IMR-90 (cell line): ENCODE data around the gene SMIM12. TPM values are rescaled to one million over a fixed set of nuclear protein-coding genes. Genes with fewer than 3 reads are reported as not detected.

ENCODE experiments used
- ATAC-seq: fragments of 200-7000 bp; cut with Tn5 transposase; 2 replicates; pipeline ENCODE4 v1.9.1; 2020; ENCODE audit warnings: low read depth, mild to moderate bottlenecking, moderate library complexity
- BruUV-seq: library from RNA; stranded (reverse); fragments of 400-500 nt; replicated peaks from 2 replicates; lab custom pipeline; 2021; lab: Mats Ljungman, UMichigan
- CTCF ChIA-PET: fragments of 300-600 bp; formaldehyde crosslinking; extraction: SDS; loops from one replicate; lab custom pipeline; 2021; ENCODE audit warnings: antibody characterized with exemption; lab: Yijun Ruan, JAX
- POLR2A ChIA-PET: fragments of 300-600 bp; sonication (Branson Sonifier 250); formaldehyde crosslinking; loops from one replicate; lab custom pipeline; 2022; ENCODE audit warnings: antibody characterized with exemption; ENCODE audit not compliant: unreplicated experiment; lab: Charles Lee
- DNase-seq: peaks from one replicate; pipeline ENCODE4 v3.0.0; 2013
- H2AFZ ChIP-seq: replicated peaks from 2 replicates; pipeline ENCODE3; 2013; ENCODE audit warnings: low read length, mild to moderate bottlenecking; ENCODE audit not compliant: poor library complexity
- H2AK5ac ChIP-seq: 2 replicates; pipeline ENCODE4 v1.6.1; 2013; ENCODE audit warnings: low read depth, low read length, inconsistent platforms
- H2AK9ac ChIP-seq: replicated peaks from 2 replicates; pipeline ENCODE3; 2013; ENCODE audit warnings: mild to moderate bottlenecking, low read depth, low read length, moderate library complexity; ENCODE audit not compliant: poor library complexity
- H2BK120ac ChIP-seq: 2 replicates; pipeline ENCODE4 v1.6.1; 2013; ENCODE audit warnings: low read depth, low read length, inconsistent platforms
- H2BK15ac ChIP-seq: 3 replicates; pipeline ENCODE4 v1.6.1; 2013; ENCODE audit warnings: low read depth, low read length, inconsistent platforms
- H2BK20ac ChIP-seq: 2 replicates; pipeline ENCODE4 v1.6.1; 2013; ENCODE audit warnings: low read depth, mild to moderate bottlenecking, inconsistent platforms, low read length, moderate library complexity
- H2BK5ac ChIP-seq: 2 replicates; pipeline ENCODE4 v1.6.1; 2013; ENCODE audit warnings: mild to moderate bottlenecking, low read depth, low read length, inconsistent platforms; ENCODE audit not compliant: poor library complexity, severe bottlenecking
- H3K14ac ChIP-seq: replicated peaks from 2 replicates; pipeline ENCODE4 v1.6.1; 2013; ENCODE audit warnings: low read depth, low read length, inconsistent platforms
- H3K18ac ChIP-seq: 2 replicates; pipeline ENCODE4 v1.6.1; 2013; ENCODE audit warnings: low read depth, low read length, control low read depth
- H3K23ac ChIP-seq: 2 replicates; pipeline ENCODE4 v1.6.1; 2013; ENCODE audit warnings: low read depth, low read length, inconsistent platforms
- H3K27ac ChIP-seq: 2 replicates; pipeline ENCODE4 v1.5.1; 2013; ENCODE audit warnings: mild to moderate bottlenecking, control low read depth, low read length; ENCODE audit not compliant: insufficient read depth
- H3K27me3 ChIP-seq: 2 replicates; pipeline ENCODE4 v1.6.1; 2013; ENCODE audit warnings: low read length; ENCODE audit not compliant: control insufficient read depth, insufficient read depth
- H3K36me3 ChIP-seq: 2 replicates; pipeline ENCODE4 v1.6.1; 2013; ENCODE audit warnings: low read length, mixed read lengths; ENCODE audit not compliant: control insufficient read depth, insufficient read depth
- H3K4ac ChIP-seq: 2 replicates; pipeline ENCODE4 v1.6.1; 2013; ENCODE audit warnings: low read depth, low read length, inconsistent platforms
- H3K4me1 ChIP-seq: 2 replicates; pipeline ENCODE4 v1.6.1; 2013; ENCODE audit warnings: low read length, mixed read lengths; ENCODE audit not compliant: control insufficient read depth, insufficient read depth
- H3K4me2 ChIP-seq: 2 replicates; pipeline ENCODE4 v1.6.1; 2013; ENCODE audit warnings: low read depth, mild to moderate bottlenecking, control low read depth, low read length, moderate library complexity
- H3K4me3 ChIP-seq: 2 replicates; pipeline ENCODE4 v1.5.1; 2013; ENCODE audit warnings: low read depth, mild to moderate bottlenecking, control low read depth, low read length, moderate library complexity; ENCODE audit not compliant: insufficient read depth
- H3K56ac ChIP-seq: 2 replicates; pipeline ENCODE4 v1.6.1; 2013; ENCODE audit warnings: low read length, inconsistent platforms; ENCODE audit not compliant: insufficient read depth; ENCODE audit errors: extremely low read depth
- H3K79me1 ChIP-seq, 2 experiments: 2 replicates each; pipeline ENCODE4 v1.6.1; 2013; ENCODE audit warnings: low read length in 2 of 2, inconsistent platforms in 1 of 2, low read depth in 1 of 2
- H3K9ac ChIP-seq: 2 replicates; pipeline ENCODE4 v1.6.1; 2013; ENCODE audit warnings: low read depth, low read length, control low read depth
- H3K9me1 ChIP-seq: 2 replicates; pipeline ENCODE4 v1.6.1; 2013; ENCODE audit warnings: low read length, inconsistent platforms; ENCODE audit not compliant: insufficient read depth
- H3K9me3 ChIP-seq: 2 replicates; pipeline ENCODE4 v1.6.1; 2013; ENCODE audit warnings: low read length; ENCODE audit not compliant: control insufficient read depth, insufficient read depth
- H4K20me1 ChIP-seq: 2 replicates; pipeline ENCODE4 v1.6.1; 2013; ENCODE audit warnings: low read length, inconsistent platforms; ENCODE audit not compliant: insufficient read depth
- H4K5ac ChIP-seq: 2 replicates; pipeline ENCODE4 v1.6.1; 2013; ENCODE audit warnings: mild to moderate bottlenecking, low read depth, low read length, control low read depth
- H4K8ac ChIP-seq, 2 experiments: 2 replicates each; pipeline ENCODE4 v1.6.1; 2013; ENCODE audit warnings: low read depth in 2 of 2, low read length in 2 of 2, control low read depth in 1 of 2, inconsistent platforms in 1 of 2
- H4K91ac ChIP-seq: 2 replicates; pipeline ENCODE4 v1.6.1; 2013; ENCODE audit warnings: low read depth, low read length, inconsistent platforms; ENCODE audit not compliant: insufficient read depth
- MAFK ChIP-seq: IDR thresholded peaks from 2 replicates; pipeline ENCODE4 v1.6.1; 2012; ENCODE audit warnings: low read depth, low read length, improper control_type of control experiment
- MAZ ChIP-seq: IDR thresholded peaks from 2 replicates; pipeline ENCODE4 v1.6.1; 2012; ENCODE audit warnings: low read depth, mild to moderate bottlenecking, low read length, improper control_type of control experiment, moderate library complexity, borderline replicate concordance
- NFE2L2 ChIP-seq: fragments of 150-350 bp; IDR thresholded peaks from 2 replicates; pipeline ENCODE4 v1.6.1; 2016; ENCODE audit warnings: low read depth, mild to moderate bottlenecking, low read length
- RCOR1 ChIP-seq: IDR thresholded peaks from 2 replicates; pipeline ENCODE4 v1.6.1; 2012; ENCODE audit warnings: mild to moderate bottlenecking, low read length, improper control_type of control experiment; ENCODE audit not compliant: insufficient replicate concordance
- RFX5 ChIP-seq: IDR thresholded peaks from 2 replicates; pipeline ENCODE4 v1.8.0; 2012; ENCODE audit warnings: low read depth, mild to moderate bottlenecking, low read length, moderate library complexity
- SMC3 ChIP-seq: fragments of 150-350 bp; IDR thresholded peaks from 2 replicates; pipeline ENCODE4 v1.6.1; 2016; ENCODE audit warnings: low read depth, mild to moderate bottlenecking, antibody characterized with exemption, low read length, moderate library complexity
- WGBS, 2 experiments: methylation state at CpG; one replicate each; pipeline versions ENCODE4 v1.1.5 to v1.1.7; 2013; ENCODE audit warnings: missing lambda C conversion rate in 2 of 2; ENCODE audit not compliant: insufficient read length in 1 of 2; ENCODE audit errors: extremely low coverage in 2 of 2; 5-methylcytosine and 5-hydroxymethylcytosine counted together
- dilution Hi-C: fragments of 300-500 bp; cut with HindIII; formaldehyde crosslinking; loops from one replicate; pipeline ENCODE4 v1.14.3; 2018; ENCODE audit warnings: low sequenced_read_pairs; ENCODE audit not compliant: unreplicated experiment
- in situ Hi-C: fragments of 300-500 bp; cut with MboI; formaldehyde crosslinking; loops from 3 replicates; pipeline ENCODE4 v1.14.3; 2019; ENCODE audit warnings: low sequenced_read_pairs, inconsistent platforms, mixed read lengths
- intact Hi-C: fragments of 100-400 bp; cut with micrococcal nuclease; formaldehyde crosslinking; loops from 2 replicates; pipeline ENCODE4 v1.10.0; 2022
- polyA plus RNA-seq, 3 experiments: library from polyadenylated mRNA; depleted of rRNA; stranded (reverse); fragments of >200 nt; gene quantifications; 2 replicates each; pipeline ENCODE4 v1.2.3, GENCODE V29; 2012; ENCODE audit warnings: low replicate concordance in 1 of 3
- total RNA-seq: library from RNA; depleted of rRNA; stranded (reverse); fragments of >200 nt; gene quantifications from 2 replicates; pipeline ENCODE4 v1.2.3, GENCODE V29; 2012
- TF ChIP-seq, protein P1 (sequence below): fragments of 150-350 bp; IDR thresholded peaks from 2 replicates; pipeline ENCODE4 v1.6.1; 2016; ENCODE audit warnings: low read depth, mild to moderate bottlenecking, low read length, moderate library complexity, borderline replicate concordance
- TF ChIP-seq, protein P2 (sequence below): fragments of 150-350 bp; IDR thresholded peaks from 2 replicates; pipeline ENCODE4 v1.6.1; 2017; ENCODE audit warnings: mild to moderate bottlenecking, antibody characterized with exemption, low read length, low read depth

Gene SMIM12
- total and polyA plus RNA-seq, 2 of the 4 experiments (the other 2 are of a cell fraction): 31.9 to 44.4 TPM

DNA sequence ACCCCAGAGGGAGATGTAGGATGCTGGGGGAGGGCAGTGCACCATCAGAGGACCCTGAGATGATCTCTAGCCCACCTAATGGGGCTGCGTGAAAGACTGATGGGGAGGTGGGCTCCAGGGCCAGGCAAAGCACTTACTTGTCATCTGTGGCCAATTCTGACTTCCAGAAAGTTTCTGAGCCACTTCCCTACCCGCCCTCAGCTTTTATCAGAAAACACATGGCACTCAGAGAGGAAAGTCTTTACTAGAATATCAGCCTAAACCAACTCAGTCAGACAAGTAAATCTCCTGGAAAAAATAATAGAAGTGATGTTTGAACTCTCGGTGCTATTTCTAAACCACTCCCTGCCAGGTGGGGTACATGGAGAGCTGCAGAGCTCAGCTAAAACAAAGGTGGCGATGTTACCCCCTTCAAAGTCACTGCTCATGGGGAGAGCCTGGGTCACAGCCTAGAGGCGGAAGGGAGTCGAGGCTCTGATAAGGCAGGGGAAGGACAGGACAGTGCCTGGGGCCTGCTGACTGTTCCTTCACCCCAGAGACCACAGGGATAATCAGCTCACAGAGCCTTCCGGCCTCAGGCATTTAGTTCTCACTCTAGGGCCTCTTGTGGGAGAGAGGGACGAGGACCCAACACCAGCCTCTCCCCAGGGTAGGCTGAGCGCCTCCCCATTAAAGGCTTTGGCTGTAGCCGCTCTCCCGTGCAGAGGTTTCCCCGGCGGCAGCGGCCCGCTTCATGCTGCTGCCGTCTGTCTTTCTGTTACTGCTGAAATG is 14.2 kb downstream of the SMIM12 start:
- intact Hi-C loops: no loop called here
- Histone ChIP-seq H4K8ac (no peak overlapping the region), H3K4me2 (no peak overlapping the region), H3K4me3 (no peak overlapping the region), H4K91ac (no peak overlapping the region), H2BK120ac (no peak overlapping the region), H3K79me1 (peaks cover 7 to 10% of the 10 kb centered on the region in 2 experiments; a peak in 3 of 4 replicates), H3K56ac (no peak overlapping the region), H3K36me3 (peaks cover 4% of the 10 kb centered on the region), H2AFZ (no peak overlapping the region), H4K20me1 (peaks cover 4% of the 10 kb centered on the region), H3K9ac (no peak overlapping the region), H3K4me1 (no peaks in the 10 kb centered on the region), H2AK9ac (no peak overlapping the region), H3K4ac (no peak overlapping the region), H3K14ac (no peak overlapping the region), H2BK20ac (no peak overlapping the region), H4K5ac (no peak overlapping the region), H2BK5ac (no peak overlapping the region), H3K9me3 (no peaks in the 10 kb centered on the region), H3K27me3 (no peaks in the 10 kb centered on the region), H3K27ac (no peak overlapping the region), H3K9me1 (no peaks in the 10 kb centered on the region; the same call in 1 of the 2 replicates), H3K23ac (no peak overlapping the region), H2BK15ac (no peak overlapping the region), H3K18ac (no peak overlapping the region), H2AK5ac (no peak overlapping the region)
- ATAC-seq: no peak
- WGBS, 2 experiments: no CpG with 5 or more reads among the region's 16 CpGs
- in situ Hi-C loops: no loop called here
- BruUV-seq: no TSS peak
- dilution Hi-C loops: no loop called here
- ChIA-PET CTCF (no interaction called here), POLR2A (no interaction called here)
- no peak for DNase-seq
- TF ChIP-seq MAFK (no peak), RCOR1 (no peak), SMC3 (no peak), RFX5 (no peak), NFE2L2 (no peak), MAZ (no peak)
- TF ChIP-seq, protein P1, sequence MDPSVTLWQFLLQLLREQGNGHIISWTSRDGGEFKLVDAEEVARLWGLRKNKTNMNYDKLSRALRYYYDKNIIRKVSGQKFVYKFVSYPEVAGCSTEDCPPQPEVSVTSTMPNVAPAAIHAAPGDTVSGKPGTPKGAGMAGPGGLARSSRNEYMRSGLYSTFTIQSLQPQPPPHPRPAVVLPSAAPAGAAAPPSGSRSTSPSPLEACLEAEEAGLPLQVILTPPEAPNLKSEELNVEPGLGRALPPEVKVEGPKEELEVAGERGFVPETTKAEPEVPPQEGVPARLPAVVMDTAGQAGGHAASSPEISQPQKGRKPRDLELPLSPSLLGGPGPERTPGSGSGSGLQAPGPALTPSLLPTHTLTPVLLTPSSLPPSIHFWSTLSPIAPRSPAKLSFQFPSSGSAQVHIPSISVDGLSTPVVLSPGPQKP: no peak
- TF ChIP-seq, protein P2, sequence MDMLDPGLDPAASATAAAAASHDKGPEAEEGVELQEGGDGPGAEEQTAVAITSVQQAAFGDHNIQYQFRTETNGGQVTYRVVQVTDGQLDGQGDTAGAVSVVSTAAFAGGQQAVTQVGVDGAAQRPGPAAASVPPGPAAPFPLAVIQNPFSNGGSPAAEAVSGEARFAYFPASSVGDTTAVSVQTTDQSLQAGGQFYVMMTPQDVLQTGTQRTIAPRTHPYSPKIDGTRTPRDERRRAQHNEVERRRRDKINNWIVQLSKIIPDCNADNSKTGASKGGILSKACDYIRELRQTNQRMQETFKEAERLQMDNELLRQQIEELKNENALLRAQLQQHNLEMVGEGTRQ: no peak
